ENCODE data around the gene LRRC27.
"Not testable (repeated sequence)": the region's sequence is repeated elsewhere in the genome, so short reads cannot be mapped to it uniquely, and the experiment has no call there.

Gene LRRC27

GRCh38 chr10:132316133-132316532, 15.9 kb upstream of the LRRC27 start:
- no peak for DNase-seq

- not testable (repeated sequence) for DNase-seq
Measured at GRCh38 chr10:132317477-132317876, 14.5 kb upstream of the LRRC27 start.

GRCh38 chr10:132319853-132320653, 11.9 kb upstream of the LRRC27 start:
- DNase-seq = peak; percentile 89

GRCh38 chr10:132320654-132321469, 11.1 kb upstream of the LRRC27 start:
- no peak for DNase-seq

- no peak for DNase-seq
Measured at GRCh38 chr10:132321726-132322125, 10.3 kb upstream of the LRRC27 start.

GRCh38 chr10:132322586-132323048, 9.4 kb upstream of the LRRC27 start:
- DNase-seq = peak; percentile 28

- no peak for DNase-seq
Measured at GRCh38 chr10:132324186-132324585, 7.8 kb upstream of the LRRC27 start.

- no peak for DNase-seq
Measured at GRCh38 chr10:132326344-132326889, 5.6 kb upstream of the LRRC27 start.

GRCh38 chr10:132326925-132327324, 5.1 kb upstream of the LRRC27 start:
- no peak for DNase-seq

GRCh38 chr10:132328106-132328505, 3.9 kb upstream of the LRRC27 start:
- DNase-seq = no peak

- DNase-seq = no peak
Measured at GRCh38 chr10:132328738-132329137, 3.3 kb upstream of the LRRC27 start.

- peak; percentile 66 for DNase-seq
Measured at GRCh38 chr10:132329565-132330485, 2.2 kb upstream of the LRRC27 start.

- DNase-seq = no peak
Measured at GRCh38 chr10:132330486-132330833, 1.5 kb upstream of the LRRC27 start.

- no peak for DNase-seq
Measured at GRCh38 chr10:132332433-132332754, 401 bp downstream of the LRRC27 start.

GRCh38 chr10:132333386-132333785, 1.4 kb downstream of the LRRC27 start:
- no peak for DNase-seq

- DNase-seq = no peak
Measured at GRCh38 chr10:132334631-132335188, 2.7 kb downstream of the LRRC27 start.

- DNase-seq = no peak
Measured at GRCh38 chr10:132335189-132336063, 3.4 kb downstream of the LRRC27 start.

GRCh38 chr10:132336064-132336746, 4.2 kb downstream of the LRRC27 start:
- DNase-seq = no peak

- no peak for DNase-seq
Measured at GRCh38 chr10:132336919-132337407, 5.0 kb downstream of the LRRC27 start.

GRCh38 chr10:132337854-132338253, 5.9 kb downstream of the LRRC27 start:
- DNase-seq = not testable (repeated sequence)

GRCh38 chr10:132338876-132339275, 6.9 kb downstream of the LRRC27 start:
- no peak for DNase-seq

All from fibroblast of skin of right biceps (primary cell).